Testis (tissue), 3 donors: ENCODE results near the gene PRKN. TPM values are rescaled to one million over a fixed set of nuclear protein-coding genes. Genes with fewer than 3 reads are reported as not detected.

Experiments used
- DNase-seq: peaks from one replicate; pipeline ENCODE4 v3.0.0-alpha.2; 2019
- H3K27ac ChIP-seq, 2 donors: fragments of 200-600 bp; sonication (generic); one replicate each; pipeline ENCODE4 v1.5.1; 2019
- H3K27me3 ChIP-seq: fragments of 200-600 bp; sonication (generic); one replicate; pipeline ENCODE4 v1.5.1; 2019
- H3K36me3 ChIP-seq: fragments of 200-600 bp; sonication (generic); one replicate; pipeline ENCODE4 v1.5.1; 2017; ENCODE audit warnings: low read depth; ENCODE audit errors: missing control alignments
- H3K4me1 ChIP-seq: fragments of 200-600 bp; sonication (generic); one replicate; pipeline ENCODE4 v1.5.1; 2019
- H3K4me3 ChIP-seq, 2 donors: fragments of 200-600 bp; sonication (generic); one replicate each; pipeline ENCODE4 v1.5.1; 2017 to 2019
- H3K9me3 ChIP-seq: fragments of 200-600 bp; sonication (generic); one replicate; pipeline ENCODE4 v1.5.1; 2017
- POLR2A ChIP-seq: fragments of 450-650 bp; IDR thresholded peaks from one replicate; pipeline ENCODE4 v1.6.1; 2017; ENCODE audit warnings: antibody characterized with exemption, mild to moderate bottlenecking, moderate library complexity
- WGBS, 2 donors: methylation state at CpG; one replicate each; pipeline ENCODE4 v1.1.5; 2018; 5-methylcytosine and 5-hydroxymethylcytosine counted together
- intact Hi-C: fragments of 100-400 bp; cut with DNase I; formaldehyde crosslinking; loops from one replicate; pipeline ENCODE4 v1.15.1; 2023; ENCODE audit warnings: low total_unique reads
- polyA plus RNA-seq: library from polyadenylated mRNA; stranded (reverse); fragments of 350-450 nt; fragmentation: Illumina TruSeq; extraction: RNeasy Lipid Tissue Mini Kit (QIAGEN cat#74804); gene quantifications from one replicate; pipeline ENCODE4 v1.2.3, GENCODE V29; 2014; ENCODE audit warnings: low read depth, low replicate concordance; ENCODE audit not compliant: insufficient read depth
- total RNA-seq, 2 donors: library from RNA; depleted of rRNA; stranded (reverse); fragments of >200 nt; gene quantifications; one replicate each; pipeline ENCODE4 v1.2.3, GENCODE V29; 2016
- TF ChIP-seq, protein P1 (sequence below), 3 experiments: fragments of 450-650 bp in 2 of 3; fragments of 200-600 bp in 1 of 3; sonication (generic) in 1 of 3; IDR thresholded peaks; one replicate each; pipeline ENCODE4 v1.5.1; 2016 to 2019; ENCODE audit warnings: antibody characterized with exemption in 3 of 3, mild to moderate bottlenecking in 2 of 3, moderate library complexity in 1 of 3

The PRKN gene
- total and polyA plus RNA-seq, 3 donors from 2014 or later = 19.1 to 34.5 (median 28.8) TPM

DNA sequence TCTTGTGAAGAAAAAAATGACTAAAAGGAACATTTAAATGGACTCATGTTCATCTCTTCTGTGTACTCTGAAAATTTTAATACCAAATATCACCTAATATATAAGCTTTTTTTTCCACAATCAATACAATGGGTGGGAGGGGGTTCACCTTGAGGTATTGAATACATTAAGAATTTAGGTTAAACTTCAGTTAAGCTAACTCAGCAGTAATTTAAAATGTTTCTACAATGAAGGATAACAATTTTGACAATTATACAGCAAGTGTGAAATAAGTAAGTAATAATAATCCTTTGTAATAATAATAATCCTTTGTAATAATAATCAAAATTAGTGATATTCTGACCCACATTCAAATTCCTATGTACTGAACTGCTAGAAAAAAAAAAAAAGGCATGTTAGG lies 136.0 kb downstream of the PRKN start:
- intact Hi-C loops = no loop called here
- no peaks in the 10 kb centered on the region for H3K36me3 ChIP-seq
- H3K27me3 ChIP-seq = no peaks in the 10 kb centered on the region
- TF ChIP-seq, protein P1, sequence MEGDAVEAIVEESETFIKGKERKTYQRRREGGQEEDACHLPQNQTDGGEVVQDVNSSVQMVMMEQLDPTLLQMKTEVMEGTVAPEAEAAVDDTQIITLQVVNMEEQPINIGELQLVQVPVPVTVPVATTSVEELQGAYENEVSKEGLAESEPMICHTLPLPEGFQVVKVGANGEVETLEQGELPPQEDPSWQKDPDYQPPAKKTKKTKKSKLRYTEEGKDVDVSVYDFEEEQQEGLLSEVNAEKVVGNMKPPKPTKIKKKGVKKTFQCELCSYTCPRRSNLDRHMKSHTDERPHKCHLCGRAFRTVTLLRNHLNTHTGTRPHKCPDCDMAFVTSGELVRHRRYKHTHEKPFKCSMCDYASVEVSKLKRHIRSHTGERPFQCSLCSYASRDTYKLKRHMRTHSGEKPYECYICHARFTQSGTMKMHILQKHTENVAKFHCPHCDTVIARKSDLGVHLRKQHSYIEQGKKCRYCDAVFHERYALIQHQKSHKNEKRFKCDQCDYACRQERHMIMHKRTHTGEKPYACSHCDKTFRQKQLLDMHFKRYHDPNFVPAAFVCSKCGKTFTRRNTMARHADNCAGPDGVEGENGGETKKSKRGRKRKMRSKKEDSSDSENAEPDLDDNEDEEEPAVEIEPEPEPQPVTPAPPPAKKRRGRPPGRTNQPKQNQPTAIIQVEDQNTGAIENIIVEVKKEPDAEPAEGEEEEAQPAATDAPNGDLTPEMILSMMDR (IDR thresholded peaks at IDR 0.05) = no peak
- TF ChIP-seq POLR2A = no peak
- no peak overlapping the region for H3K27ac ChIP-seq
- no peaks in the 10 kb centered on the region for H3K4me1 ChIP-seq
- no peak overlapping the region for H3K4me3 ChIP-seq
- DNase-seq = no peak
- H3K9me3 ChIP-seq = no peaks in the 10 kb centered on the region

DNA sequence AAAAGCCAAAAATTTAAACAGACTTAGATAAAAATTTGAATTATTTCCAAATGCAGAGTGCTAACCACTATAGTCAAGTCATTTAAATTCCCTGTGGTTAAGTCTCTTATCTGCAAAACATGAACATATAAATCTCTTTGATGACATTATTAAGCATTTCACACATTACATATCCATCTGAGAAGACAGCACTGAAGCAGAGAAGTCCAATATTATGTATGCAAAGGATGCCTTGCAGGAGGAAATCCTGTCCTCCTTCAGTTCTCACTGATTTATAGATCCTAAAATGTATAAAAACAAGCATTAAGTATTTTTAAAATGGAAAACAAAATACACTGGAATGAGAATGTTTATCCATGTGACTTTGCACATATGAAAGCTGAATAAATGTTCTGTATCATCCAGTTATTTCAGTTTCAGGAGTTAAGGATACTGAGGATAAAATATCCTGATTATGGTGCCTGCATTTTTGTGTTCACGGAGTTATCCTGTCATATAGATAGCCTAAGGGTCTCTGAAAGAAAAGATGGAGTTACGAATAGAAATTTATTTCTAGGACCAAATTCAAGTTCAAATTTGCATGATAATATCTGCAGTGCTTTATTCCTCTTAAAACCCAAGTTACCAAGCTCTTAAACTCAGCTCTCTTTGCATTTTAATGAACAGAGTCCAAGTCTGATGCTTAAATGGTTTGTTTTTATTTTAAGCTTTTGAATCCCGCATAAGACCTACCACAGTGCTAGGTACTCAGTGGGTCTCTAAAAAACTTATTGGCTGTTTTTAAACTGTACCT lies 145.4 kb downstream of the PRKN start:
- H3K9me3 ChIP-seq = no peaks in the 10 kb centered on the region
- DNase-seq = no peak
- H3K27me3 ChIP-seq = no peaks in the 10 kb centered on the region
- 81 to 89% methylated on average over 3 of the region's 3 CpGs for WGBS, 2 donors
- intact Hi-C loops = no loop called here
- H3K27ac ChIP-seq = no peak overlapping the region
- H3K36me3 ChIP-seq = no peaks in the 10 kb centered on the region
- TF ChIP-seq, protein P1 (IDR thresholded peaks at IDR 0.05) = no peak
- no peak for TF ChIP-seq POLR2A
- no peaks in the 10 kb centered on the region for H3K4me1 ChIP-seq
- no peak overlapping the region for H3K4me3 ChIP-seq

DNA sequence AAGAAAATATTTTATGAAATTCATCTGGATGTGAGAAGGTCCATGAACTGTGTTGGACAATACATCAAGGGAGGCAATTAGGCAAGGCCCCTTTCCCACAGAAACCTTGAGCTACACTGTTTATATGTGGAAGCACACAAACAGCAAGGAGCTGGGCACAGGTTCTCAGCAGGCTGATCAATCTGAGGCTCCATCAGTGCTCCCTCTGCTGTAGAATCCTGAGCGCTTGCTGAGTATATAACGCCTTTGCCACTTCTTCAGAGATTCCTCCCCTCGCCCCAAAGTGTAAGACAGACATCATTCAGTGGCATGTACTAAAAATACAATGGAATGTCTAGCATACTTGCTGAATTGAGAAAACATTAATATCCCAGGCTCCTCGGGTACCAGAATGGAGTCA lies 146.9 kb downstream of the PRKN start:
- DNase-seq = no peak
- 82 to 93% methylated on average over 4 of the region's 4 CpGs for WGBS, 2 donors
- intact Hi-C loops = no loop called here

DNA sequence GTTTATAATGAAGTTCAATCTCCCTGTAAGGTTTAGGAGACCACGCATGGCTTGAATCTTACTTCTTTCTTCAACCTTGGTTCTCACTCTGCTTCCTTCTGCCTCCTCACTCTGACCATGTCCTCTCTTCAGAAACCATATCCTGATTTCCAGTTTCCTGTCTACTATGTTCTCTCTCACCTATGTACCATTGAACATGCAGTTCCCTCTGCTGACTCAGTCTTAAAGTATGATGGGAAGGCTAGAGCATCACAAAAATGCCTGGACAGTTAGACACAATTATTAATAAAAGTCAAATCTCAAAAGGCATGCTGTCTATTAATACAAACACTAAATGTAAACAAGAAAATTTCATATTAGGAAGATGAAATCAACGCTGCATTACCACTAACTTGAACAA lies 151.6 kb downstream of the PRKN start:
- no peak for DNase-seq
- intact Hi-C loops = no loop called here
- Histone ChIP-seq H3K36me3 (no peaks in the 10 kb centered on the region), H3K27ac (no peak overlapping the region), H3K4me1 (no peaks in the 10 kb centered on the region), H3K4me3 (no peak overlapping the region), H3K9me3 (no peaks in the 10 kb centered on the region), H3K27me3 (no peaks in the 10 kb centered on the region)
- no peak for TF ChIP-seq POLR2A
- 94 to 96% methylated on average over 2 of the region's 2 CpGs for WGBS, 2 donors

More for the DNA sequence above, 146.9 kb downstream of the PRKN start:
- Histone ChIP-seq H3K27ac (no peak overlapping the region), H3K4me1 (no peaks in the 10 kb centered on the region), H3K36me3 (no peaks in the 10 kb centered on the region), H3K9me3 (no peaks in the 10 kb centered on the region), H3K27me3 (no peaks in the 10 kb centered on the region), H3K4me3 (no peak overlapping the region)
- no peak for TF ChIP-seq POLR2A
- TF ChIP-seq, protein P1 (IDR thresholded peaks at IDR 0.05) = no peak

DNA sequence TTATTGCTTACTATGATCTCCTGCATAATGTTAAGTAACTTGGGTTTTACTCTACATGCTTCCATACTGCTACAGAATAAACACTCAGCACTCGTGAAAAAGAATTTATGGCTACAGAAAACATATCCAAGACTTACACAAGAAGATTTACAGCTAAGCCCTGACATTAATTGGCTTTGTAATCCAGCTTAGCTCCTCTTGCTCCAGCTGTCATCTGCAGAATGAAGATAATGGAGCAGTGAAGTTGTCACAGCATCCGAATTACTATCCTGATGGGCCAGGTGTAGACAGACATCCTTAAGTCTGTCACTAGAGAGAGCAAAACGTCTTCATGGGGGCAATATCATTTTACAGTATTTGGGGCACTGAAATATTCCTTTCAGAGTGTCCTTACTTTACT lies 155.3 kb downstream of the PRKN start:
- no peak for DNase-seq
- intact Hi-C loops = no loop called here
- Histone ChIP-seq H3K27ac (no peak overlapping the region), H3K4me1 (no peaks in the 10 kb centered on the region), H3K4me3 (no peak overlapping the region), H3K36me3 (no peaks in the 10 kb centered on the region), H3K9me3 (no peaks in the 10 kb centered on the region), H3K27me3 (no peaks in the 10 kb centered on the region)
- no peak for TF ChIP-seq POLR2A
- TF ChIP-seq, protein P1 (IDR thresholded peaks at IDR 0.05) = no peak
- WGBS, 2 donors = 54 to 68% methylated on average over 3 of the region's 3 CpGs
